RPMI7951 (cell line): ENCODE results near the gene ATP5MC3. TPM values are rescaled to one million over a fixed set of nuclear protein-coding genes. Genes with fewer than 3 reads are reported as not detected.
"Not testable (repeated sequence)": the region's sequence is repeated elsewhere in the genome, so short reads cannot be mapped to it uniquely, and the experiment has no call there.

ENCODE experiments used
- DNase-seq: peaks from one replicate; pipeline ENCODE4 v3.0.0-alpha.2; 2012; ENCODE audit warnings: low read depth
- total RNA-seq: library from RNA; depleted of rRNA; stranded (reverse); fragments of >200 nt; shearing (Covaris generic); gene quantifications from 2 replicates; pipeline ENCODE4 v1.2.3, GENCODE V29; 2014; rRNA removed

ATP5MC3 gene
- total RNA-seq = 320 and 403 TPM in 2 replicates

GRCh38 chr2:175181104-175181876, at the start of gene ATP5MC3:
ATP5MC3 (minus strand) TSS chr2:175181710; CDS start chr2:175181393, 317 bp downstream.
- peak; percentile 96 for DNase-seq

- DNase-seq = not testable (repeated sequence)
These were observed 47.1 kb upstream of the ATP5MC3 start for GRCh38 chr2:175228601-175229000.

GRCh38 chr2:175228179-175228578, 46.7 kb upstream of the ATP5MC3 start:
- no peak for DNase-seq

GRCh38 chr2:175227393-175227792, 45.9 kb upstream of the ATP5MC3 start:
- DNase-seq = no peak

GRCh38 chr2:175220075-175220474, 38.6 kb upstream of the ATP5MC3 start:
- DNase-seq = no peak

GRCh38 chr2:175218551-175218950, 37.0 kb upstream of the ATP5MC3 start:
- no peak for DNase-seq

- peak; percentile 31 for DNase-seq
These were observed 26.4 kb upstream of the ATP5MC3 start for GRCh38 chr2:175207741-175208438.

- no peak for DNase-seq
These were observed 25.4 kb upstream of the ATP5MC3 start for GRCh38 chr2:175206866-175207265.

- peak; percentile 44 for DNase-seq
These were observed 24.0 kb upstream of the ATP5MC3 start for GRCh38 chr2:175205523-175205922.

GRCh38 chr2:175203621-175204496, 22.3 kb upstream of the ATP5MC3 start:
- peak; percentile 62 for DNase-seq

- no peak for DNase-seq
These were observed 13.5 kb upstream of the ATP5MC3 start for GRCh38 chr2:175195012-175195411.

- no peak for DNase-seq
These were observed 7.3 kb upstream of the ATP5MC3 start for GRCh38 chr2:175188761-175189160.

GRCh38 chr2:175187378-175187777, 5.9 kb upstream of the ATP5MC3 start:
- peak; percentile 53 for DNase-seq

- no peak for DNase-seq
These were observed 2.2 kb upstream of the ATP5MC3 start for GRCh38 chr2:175183674-175184073.

GRCh38 chr2:175181877-175182308, 383 bp upstream of the ATP5MC3 start:
- no peak for DNase-seq

- peak; percentile 41 for DNase-seq
These were observed 808 bp downstream of the ATP5MC3 start for GRCh38 chr2:175180701-175181103.

- no peak for DNase-seq
These were observed 4.9 kb downstream of the ATP5MC3 start for GRCh38 chr2:175176624-175177023.

- DNase-seq = no peak
These were observed 5.6 kb downstream of the ATP5MC3 start for GRCh38 chr2:175175896-175176295.

- DNase-seq = no peak
These were observed 6.2 kb downstream of the ATP5MC3 start for GRCh38 chr2:175175320-175175719.

GRCh38 chr2:175170659-175171304, 10.7 kb downstream of the ATP5MC3 start:
- no peak for DNase-seq

- no peak for DNase-seq
These were observed 12.3 kb downstream of the ATP5MC3 start for GRCh38 chr2:175169191-175169590.

- DNase-seq = no peak
These were observed 13.0 kb downstream of the ATP5MC3 start for GRCh38 chr2:175168564-175168945.
